ENCODE measurements around the gene PLCB1. TPM values are rescaled to one million over a fixed set of nuclear protein-coding genes. Genes with fewer than 3 reads are reported as not detected.

Gene PLCB1
- total and polyA plus RNA-seq, 4 donors = 1.6 to 43.8 (median 6.1) TPM

DNA sequence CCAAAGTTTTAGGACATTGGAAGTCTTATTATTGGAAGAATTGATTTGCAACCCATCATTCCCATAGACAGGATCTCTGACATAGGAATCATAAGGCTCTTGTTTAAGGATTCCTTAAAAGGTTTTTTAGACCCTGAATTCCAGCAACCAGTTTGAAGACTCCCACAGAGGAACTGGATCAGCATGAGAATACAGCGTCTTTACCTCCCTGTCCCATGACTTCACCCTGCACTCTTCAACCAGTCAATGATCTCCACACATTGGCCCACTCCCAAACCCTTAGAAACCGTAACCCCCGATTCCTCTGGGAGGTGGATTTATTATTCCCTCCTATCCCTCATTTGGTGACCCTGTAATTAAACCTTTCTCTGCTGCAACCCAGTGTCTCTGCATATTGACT is 786.1 kb downstream of the PLCB1 start:
- 93 to 94% methylated on average over 3 of the region's 3 CpGs for WGBS, 2 donors
- H3K4me3 ChIP-seq = no peak overlapping the region
- peaks cover 0 to 6% (median 0%) of the 10 kb centered on the region in 4 donors for H3K9me3 ChIP-seq (ENCODE audit: control insufficient read depth in 4 of 4, insufficient read depth in 3 of 4, low read length in 3 of 4)
- H3K27ac ChIP-seq (ENCODE audit: low read depth in 1 of 2, low read length in 1 of 2) = no peak overlapping the region
- H3K9ac ChIP-seq (ENCODE audit: insufficient read depth in 1 of 2, low read length in 2 of 2) = no peak overlapping the region
- no peaks in the 10 kb centered on the region for H3K4me1 ChIP-seq (ENCODE audit: control insufficient read depth in 5 of 5, insufficient read depth in 5 of 5, low read length in 5 of 5)
- H3K36me3 ChIP-seq (ENCODE audit: control insufficient read depth in 4 of 4, insufficient read depth in 4 of 4, low read length in 4 of 4) = no peaks in the 10 kb centered on the region
- no peak for DNase-seq
- no peaks in the 10 kb centered on the region for H3K27me3 ChIP-seq (ENCODE audit: control insufficient read depth in 3 of 3, insufficient read depth in 3 of 3, low read length in 2 of 3)
- ATAC-seq (ENCODE audit: insufficient read depth, low FRiP score) = no peak
- TF ChIP-seq, protein P1, sequence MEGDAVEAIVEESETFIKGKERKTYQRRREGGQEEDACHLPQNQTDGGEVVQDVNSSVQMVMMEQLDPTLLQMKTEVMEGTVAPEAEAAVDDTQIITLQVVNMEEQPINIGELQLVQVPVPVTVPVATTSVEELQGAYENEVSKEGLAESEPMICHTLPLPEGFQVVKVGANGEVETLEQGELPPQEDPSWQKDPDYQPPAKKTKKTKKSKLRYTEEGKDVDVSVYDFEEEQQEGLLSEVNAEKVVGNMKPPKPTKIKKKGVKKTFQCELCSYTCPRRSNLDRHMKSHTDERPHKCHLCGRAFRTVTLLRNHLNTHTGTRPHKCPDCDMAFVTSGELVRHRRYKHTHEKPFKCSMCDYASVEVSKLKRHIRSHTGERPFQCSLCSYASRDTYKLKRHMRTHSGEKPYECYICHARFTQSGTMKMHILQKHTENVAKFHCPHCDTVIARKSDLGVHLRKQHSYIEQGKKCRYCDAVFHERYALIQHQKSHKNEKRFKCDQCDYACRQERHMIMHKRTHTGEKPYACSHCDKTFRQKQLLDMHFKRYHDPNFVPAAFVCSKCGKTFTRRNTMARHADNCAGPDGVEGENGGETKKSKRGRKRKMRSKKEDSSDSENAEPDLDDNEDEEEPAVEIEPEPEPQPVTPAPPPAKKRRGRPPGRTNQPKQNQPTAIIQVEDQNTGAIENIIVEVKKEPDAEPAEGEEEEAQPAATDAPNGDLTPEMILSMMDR (IDR thresholded peaks at IDR 0.05; ENCODE audit: control extremely low read depth, extremely low read depth) = no peak

GRCh38 chr20:8924539-8924938 is 792.5 kb downstream of the PLCB1 start:
- ATAC-seq (ENCODE audit: insufficient read depth, low FRiP score) (no peak), DNase-seq (no peak)
- Histone ChIP-seq H3K4me1 (ENCODE audit: control insufficient read depth in 5 of 5, insufficient read depth in 5 of 5, low read length in 5 of 5) (no peaks in the 10 kb centered on the region), H3K9me3 (ENCODE audit: control insufficient read depth in 4 of 4, insufficient read depth in 3 of 4, low read length in 3 of 4) (peaks cover 0 to 3% (median 0%) of the 10 kb centered on the region in 4 donors), H3K9ac (ENCODE audit: insufficient read depth in 1 of 2, low read length in 2 of 2) (no peak overlapping the region), H3K27ac (ENCODE audit: low read depth in 1 of 2, low read length in 1 of 2) (no peak overlapping the region), H3K4me3 (no peak overlapping the region), H3K27me3 (ENCODE audit: control insufficient read depth in 3 of 3, insufficient read depth in 3 of 3, low read length in 2 of 3) (no peaks in the 10 kb centered on the region), H3K36me3 (ENCODE audit: control insufficient read depth in 4 of 4, insufficient read depth in 4 of 4, low read length in 4 of 4) (no peaks in the 10 kb centered on the region)
- TF ChIP-seq, protein P1 (IDR thresholded peaks at IDR 0.05; ENCODE audit: control extremely low read depth, extremely low read depth) = no peak
- WGBS, 2 donors = 90 to 91% methylated on average over 2 of the region's 2 CpGs

GRCh38 chr20:8930726-8931125 is 798.7 kb downstream of the PLCB1 start:
- no peak overlapping the region for H3K4me3 ChIP-seq
- TF ChIP-seq, protein P1 (IDR thresholded peaks at IDR 0.05; ENCODE audit: control extremely low read depth, extremely low read depth) = no peak
- WGBS, 2 donors = 72 to 83% methylated on average over 2 of the region's 2 CpGs
- ATAC-seq (ENCODE audit: insufficient read depth, low FRiP score) (no peak), DNase-seq (no peak)
- H3K9ac ChIP-seq (ENCODE audit: insufficient read depth in 1 of 2, low read length in 2 of 2) = no peak overlapping the region
- H3K4me1 ChIP-seq (ENCODE audit: control insufficient read depth in 5 of 5, insufficient read depth in 5 of 5, low read length in 5 of 5) = no peaks in the 10 kb centered on the region
- peaks cover 0 to 2% (median 0%) of the 10 kb centered on the region in 4 donors for H3K9me3 ChIP-seq (ENCODE audit: control insufficient read depth in 4 of 4, insufficient read depth in 3 of 4, low read length in 3 of 4)
- H3K27me3 ChIP-seq (ENCODE audit: control insufficient read depth in 3 of 3, insufficient read depth in 3 of 3, low read length in 2 of 3) = no peaks in the 10 kb centered on the region
- H3K36me3 ChIP-seq (ENCODE audit: control insufficient read depth in 4 of 4, insufficient read depth in 4 of 4, low read length in 4 of 4) = no peaks in the 10 kb centered on the region
- no peak overlapping the region for H3K27ac ChIP-seq (ENCODE audit: low read depth in 1 of 2, low read length in 1 of 2)
